IMR-90 (cell line): ENCODE results near the gene NANOG. TPM values are rescaled to one million over a fixed set of nuclear protein-coding genes. Genes with fewer than 3 reads are reported as not detected.
"Not testable (repeated sequence)": the region's sequence is repeated elsewhere in the genome, so short reads cannot be mapped to it uniquely, and the experiment has no call there.

ENCODE experiments used
- ATAC-seq: fragments of 200-7000 bp; cut with Tn5 transposase; 2 replicates; pipeline ENCODE4 v1.9.1; 2020; ENCODE audit warnings: low read depth, mild to moderate bottlenecking, moderate library complexity
- BruUV-seq: library from RNA; stranded (reverse); fragments of 400-500 nt; replicated peaks from 2 replicates; lab custom pipeline; 2021; lab: Mats Ljungman, UMichigan
- CTCF ChIA-PET: fragments of 300-600 bp; formaldehyde crosslinking; extraction: SDS; loops from one replicate; lab custom pipeline; 2021; ENCODE audit warnings: antibody characterized with exemption; lab: Yijun Ruan, JAX
- POLR2A ChIA-PET: fragments of 300-600 bp; sonication (Branson Sonifier 250); formaldehyde crosslinking; loops from one replicate; lab custom pipeline; 2022; ENCODE audit warnings: antibody characterized with exemption; ENCODE audit not compliant: unreplicated experiment; lab: Charles Lee
- DNase-seq: peaks from one replicate; pipeline ENCODE4 v3.0.0; 2013
- H2AFZ ChIP-seq: replicated peaks from 2 replicates; pipeline ENCODE3; 2013; ENCODE audit warnings: low read length, mild to moderate bottlenecking; ENCODE audit not compliant: poor library complexity
- H2AK5ac ChIP-seq: 2 replicates; pipeline ENCODE4 v1.6.1; 2013; ENCODE audit warnings: low read depth, low read length, inconsistent platforms
- H2AK9ac ChIP-seq: replicated peaks from 2 replicates; pipeline ENCODE3; 2013; ENCODE audit warnings: mild to moderate bottlenecking, low read depth, low read length, moderate library complexity; ENCODE audit not compliant: poor library complexity
- H2BK120ac ChIP-seq: 2 replicates; pipeline ENCODE4 v1.6.1; 2013; ENCODE audit warnings: low read depth, low read length, inconsistent platforms
- H2BK15ac ChIP-seq: 3 replicates; pipeline ENCODE4 v1.6.1; 2013; ENCODE audit warnings: low read depth, low read length, inconsistent platforms
- H2BK20ac ChIP-seq: 2 replicates; pipeline ENCODE4 v1.6.1; 2013; ENCODE audit warnings: low read depth, mild to moderate bottlenecking, inconsistent platforms, low read length, moderate library complexity
- H2BK5ac ChIP-seq: 2 replicates; pipeline ENCODE4 v1.6.1; 2013; ENCODE audit warnings: mild to moderate bottlenecking, low read depth, low read length, inconsistent platforms; ENCODE audit not compliant: poor library complexity, severe bottlenecking
- H3K14ac ChIP-seq: replicated peaks from 2 replicates; pipeline ENCODE4 v1.6.1; 2013; ENCODE audit warnings: low read depth, low read length, inconsistent platforms
- H3K18ac ChIP-seq: 2 replicates; pipeline ENCODE4 v1.6.1; 2013; ENCODE audit warnings: low read depth, low read length, control low read depth
- H3K23ac ChIP-seq: 2 replicates; pipeline ENCODE4 v1.6.1; 2013; ENCODE audit warnings: low read depth, low read length, inconsistent platforms
- H3K27ac ChIP-seq: 2 replicates; pipeline ENCODE4 v1.5.1; 2013; ENCODE audit warnings: mild to moderate bottlenecking, control low read depth, low read length; ENCODE audit not compliant: insufficient read depth
- H3K27me3 ChIP-seq: 2 replicates; pipeline ENCODE4 v1.6.1; 2013; ENCODE audit warnings: low read length; ENCODE audit not compliant: control insufficient read depth, insufficient read depth
- H3K36me3 ChIP-seq: 2 replicates; pipeline ENCODE4 v1.6.1; 2013; ENCODE audit warnings: low read length, mixed read lengths; ENCODE audit not compliant: control insufficient read depth, insufficient read depth
- H3K4ac ChIP-seq: 2 replicates; pipeline ENCODE4 v1.6.1; 2013; ENCODE audit warnings: low read depth, low read length, inconsistent platforms
- H3K4me1 ChIP-seq: 2 replicates; pipeline ENCODE4 v1.6.1; 2013; ENCODE audit warnings: low read length, mixed read lengths; ENCODE audit not compliant: control insufficient read depth, insufficient read depth
- H3K4me2 ChIP-seq: 2 replicates; pipeline ENCODE4 v1.6.1; 2013; ENCODE audit warnings: low read depth, mild to moderate bottlenecking, control low read depth, low read length, moderate library complexity
- H3K4me3 ChIP-seq: 2 replicates; pipeline ENCODE4 v1.5.1; 2013; ENCODE audit warnings: low read depth, mild to moderate bottlenecking, control low read depth, low read length, moderate library complexity; ENCODE audit not compliant: insufficient read depth
- H3K56ac ChIP-seq: 2 replicates; pipeline ENCODE4 v1.6.1; 2013; ENCODE audit warnings: low read length, inconsistent platforms; ENCODE audit not compliant: insufficient read depth; ENCODE audit errors: extremely low read depth
- H3K79me1 ChIP-seq, 2 experiments: 2 replicates each; pipeline ENCODE4 v1.6.1; 2013; ENCODE audit warnings: low read length in 2 of 2, inconsistent platforms in 1 of 2, low read depth in 1 of 2
- H3K9ac ChIP-seq: 2 replicates; pipeline ENCODE4 v1.6.1; 2013; ENCODE audit warnings: low read depth, low read length, control low read depth
- H3K9me1 ChIP-seq: 2 replicates; pipeline ENCODE4 v1.6.1; 2013; ENCODE audit warnings: low read length, inconsistent platforms; ENCODE audit not compliant: insufficient read depth
- H3K9me3 ChIP-seq: 2 replicates; pipeline ENCODE4 v1.6.1; 2013; ENCODE audit warnings: low read length; ENCODE audit not compliant: control insufficient read depth, insufficient read depth
- H4K20me1 ChIP-seq: 2 replicates; pipeline ENCODE4 v1.6.1; 2013; ENCODE audit warnings: low read length, inconsistent platforms; ENCODE audit not compliant: insufficient read depth
- H4K5ac ChIP-seq: 2 replicates; pipeline ENCODE4 v1.6.1; 2013; ENCODE audit warnings: mild to moderate bottlenecking, low read depth, low read length, control low read depth
- H4K8ac ChIP-seq, 2 experiments: 2 replicates each; pipeline ENCODE4 v1.6.1; 2013; ENCODE audit warnings: low read depth in 2 of 2, low read length in 2 of 2, control low read depth in 1 of 2, inconsistent platforms in 1 of 2
- H4K91ac ChIP-seq: 2 replicates; pipeline ENCODE4 v1.6.1; 2013; ENCODE audit warnings: low read depth, low read length, inconsistent platforms; ENCODE audit not compliant: insufficient read depth
- CHD1 ChIP-seq: IDR thresholded peaks from 2 replicates; pipeline ENCODE4 v1.6.1; 2012; ENCODE audit warnings: low read depth, low read length, improper control_type of control experiment
- MAZ ChIP-seq: IDR thresholded peaks from 2 replicates; pipeline ENCODE4 v1.6.1; 2012; ENCODE audit warnings: low read depth, mild to moderate bottlenecking, low read length, improper control_type of control experiment, moderate library complexity, borderline replicate concordance
- POLR2A ChIP-seq: IDR thresholded peaks from 2 replicates; pipeline ENCODE4 v1.6.1; 2012; ENCODE audit warnings: mild to moderate bottlenecking, low read depth, low read length
- RAD21 ChIP-seq: IDR thresholded peaks from 2 replicates; pipeline ENCODE4 v1.6.1; 2012; ENCODE audit warnings: low read length, improper control_type of control experiment
- RCOR1 ChIP-seq: IDR thresholded peaks from 2 replicates; pipeline ENCODE4 v1.6.1; 2012; ENCODE audit warnings: mild to moderate bottlenecking, low read length, improper control_type of control experiment; ENCODE audit not compliant: insufficient replicate concordance
- RFX5 ChIP-seq: IDR thresholded peaks from 2 replicates; pipeline ENCODE4 v1.8.0; 2012; ENCODE audit warnings: low read depth, mild to moderate bottlenecking, low read length, moderate library complexity
- WGBS, 2 experiments: methylation state at CpG; one replicate each; pipeline versions ENCODE4 v1.1.5 to v1.1.7; 2013; ENCODE audit warnings: missing lambda C conversion rate in 2 of 2; ENCODE audit not compliant: insufficient read length in 1 of 2; ENCODE audit errors: extremely low coverage in 2 of 2; 5-methylcytosine and 5-hydroxymethylcytosine counted together
- dilution Hi-C: fragments of 300-500 bp; cut with HindIII; formaldehyde crosslinking; loops from one replicate; pipeline ENCODE4 v1.14.3; 2018; ENCODE audit warnings: low sequenced_read_pairs; ENCODE audit not compliant: unreplicated experiment
- in situ Hi-C: fragments of 300-500 bp; cut with MboI; formaldehyde crosslinking; loops from 3 replicates; pipeline ENCODE4 v1.14.3; 2019; ENCODE audit warnings: low sequenced_read_pairs, inconsistent platforms, mixed read lengths
- intact Hi-C: fragments of 100-400 bp; cut with micrococcal nuclease; formaldehyde crosslinking; loops from 2 replicates; pipeline ENCODE4 v1.10.0; 2022
- polyA plus RNA-seq, 3 experiments: library from polyadenylated mRNA; depleted of rRNA; stranded (reverse); fragments of >200 nt; gene quantifications; 2 replicates each; pipeline ENCODE4 v1.2.3, GENCODE V29; 2012; ENCODE audit warnings: low replicate concordance in 1 of 3
- total RNA-seq: library from RNA; depleted of rRNA; stranded (reverse); fragments of >200 nt; gene quantifications from 2 replicates; pipeline ENCODE4 v1.2.3, GENCODE V29; 2012
- TF ChIP-seq, protein P1 (sequence below): conservative IDR thresholded peaks from 2 replicates; pipeline ENCODE4 v1.5.1; 2012; ENCODE audit warnings: mild to moderate bottlenecking, low read depth, low read length, improper control_type of control experiment

Gene NANOG
- total and polyA plus RNA-seq, 2 of the 4 experiments (the other 2 are of a cell fraction): not detected

DNA sequence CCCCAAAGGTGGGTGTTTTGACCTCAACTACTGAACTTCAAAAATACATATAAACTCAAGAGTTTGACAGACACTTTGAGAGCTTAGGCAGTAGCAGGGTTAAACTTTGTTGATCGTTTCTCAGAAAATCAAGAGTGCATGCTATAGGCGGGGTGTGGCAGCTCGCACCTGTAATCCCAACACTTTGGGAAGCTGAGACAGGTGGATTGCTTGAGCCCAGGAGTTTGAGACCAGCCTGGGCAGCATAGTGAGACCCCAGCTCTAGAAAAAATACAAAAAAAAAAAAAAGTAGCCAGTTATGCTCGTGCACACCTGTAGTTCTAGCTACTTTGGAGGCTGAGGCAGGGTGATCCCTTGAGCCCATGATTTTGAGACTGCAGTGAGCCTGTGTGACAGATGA, 12.3 kb downstream of the NANOG start:
- no CpG with 5 or more reads among the region's 4 CpGs for WGBS, 2 experiments
- Histone ChIP-seq H3K36me3 (no peaks in the 10 kb centered on the region), H3K9me1 (no peaks in the 10 kb centered on the region), H2AK9ac (no peak overlapping the region), H3K27me3 (no peaks in the 10 kb centered on the region), H4K91ac (no peak overlapping the region), H2BK20ac (no peak overlapping the region), H4K20me1 (no peaks in the 10 kb centered on the region), H3K4me2 (no peak overlapping the region), H4K5ac (no peak overlapping the region), H3K18ac (no peak overlapping the region), H2AK5ac (no peak overlapping the region), H3K4me1 (no peaks in the 10 kb centered on the region), H3K4me3 (no peak overlapping the region), H2BK15ac (no peak overlapping the region), H3K56ac (no peak overlapping the region), H3K23ac (no peak overlapping the region), H3K4ac (no peak overlapping the region), H3K9me3 (no peaks in the 10 kb centered on the region), H2AFZ (no peak overlapping the region), H3K79me1 (no peaks in the 10 kb centered on the region), H3K27ac (no peak overlapping the region), H4K8ac (no peak overlapping the region), H3K9ac (no peak overlapping the region), H2BK5ac (no peak overlapping the region), H3K14ac (no peak overlapping the region), H2BK120ac (no peak overlapping the region)
- CTCF ChIA-PET: interaction anchor here (0.8 to 1.1 kb wide), 2 partner anchors 104 to 873 kb away, joined by 3 read pairs; no protein-coding TSS in a partner anchor
- intact Hi-C loops (no loop called here), in situ Hi-C loops (loop anchor here (10.0 kb wide), 1 partner anchor 147 kb away; no protein-coding TSS in a partner anchor), dilution Hi-C loops (no loop called here)
- no peak for TF ChIP-seq CHD1
- TF ChIP-seq, protein P1, sequence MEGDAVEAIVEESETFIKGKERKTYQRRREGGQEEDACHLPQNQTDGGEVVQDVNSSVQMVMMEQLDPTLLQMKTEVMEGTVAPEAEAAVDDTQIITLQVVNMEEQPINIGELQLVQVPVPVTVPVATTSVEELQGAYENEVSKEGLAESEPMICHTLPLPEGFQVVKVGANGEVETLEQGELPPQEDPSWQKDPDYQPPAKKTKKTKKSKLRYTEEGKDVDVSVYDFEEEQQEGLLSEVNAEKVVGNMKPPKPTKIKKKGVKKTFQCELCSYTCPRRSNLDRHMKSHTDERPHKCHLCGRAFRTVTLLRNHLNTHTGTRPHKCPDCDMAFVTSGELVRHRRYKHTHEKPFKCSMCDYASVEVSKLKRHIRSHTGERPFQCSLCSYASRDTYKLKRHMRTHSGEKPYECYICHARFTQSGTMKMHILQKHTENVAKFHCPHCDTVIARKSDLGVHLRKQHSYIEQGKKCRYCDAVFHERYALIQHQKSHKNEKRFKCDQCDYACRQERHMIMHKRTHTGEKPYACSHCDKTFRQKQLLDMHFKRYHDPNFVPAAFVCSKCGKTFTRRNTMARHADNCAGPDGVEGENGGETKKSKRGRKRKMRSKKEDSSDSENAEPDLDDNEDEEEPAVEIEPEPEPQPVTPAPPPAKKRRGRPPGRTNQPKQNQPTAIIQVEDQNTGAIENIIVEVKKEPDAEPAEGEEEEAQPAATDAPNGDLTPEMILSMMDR: no peak
- TF ChIP-seq MAZ: no peak
- TF ChIP-seq RCOR1: no peak
- TF ChIP-seq RFX5: no peak
- TF ChIP-seq RAD21: no peak
- TF ChIP-seq POLR2A: no peak
- no TSS peak for BruUV-seq
- ATAC-seq: no peak
- DNase-seq: no peak
- POLR2A ChIA-PET: no interaction called here

DNA sequence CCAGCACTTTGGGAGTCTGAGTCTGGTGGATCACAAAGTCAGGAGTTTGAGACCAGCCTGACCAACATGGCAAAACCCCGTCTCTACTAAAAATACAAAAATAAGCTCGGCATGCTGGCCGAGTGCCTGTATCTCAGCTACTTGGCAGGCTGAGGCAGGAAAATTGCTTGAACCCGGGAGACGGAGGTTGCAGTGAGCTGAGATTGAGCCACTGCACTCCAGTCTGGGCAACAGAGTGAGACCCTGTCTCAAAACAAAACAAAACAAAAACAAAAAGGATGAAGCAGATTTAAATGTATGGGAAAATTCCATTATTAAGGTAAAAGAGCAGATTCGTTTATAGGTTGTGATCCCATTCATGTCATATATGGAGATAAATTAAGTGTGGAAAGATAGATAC, 17.1 kb downstream of the NANOG start:
- H3K18ac ChIP-seq, H2BK5ac ChIP-seq, H4K5ac ChIP-seq, POLR2A ChIA-PET, H2BK120ac ChIP-seq, H3K27ac ChIP-seq, H3K4me2 ChIP-seq, H2AK5ac ChIP-seq, ATAC-seq, H3K56ac ChIP-seq, H3K27me3 ChIP-seq, H4K20me1 ChIP-seq, BruUV-seq, H2AK9ac ChIP-seq, H3K9ac ChIP-seq, H3K4me1 ChIP-seq, H2AFZ ChIP-seq, H4K91ac ChIP-seq, H4K8ac ChIP-seq, H3K36me3 ChIP-seq, H3K4ac ChIP-seq, DNase-seq, H3K23ac ChIP-seq, H3K14ac ChIP-seq, H3K9me1 ChIP-seq, H3K9me3 ChIP-seq, H3K4me3 ChIP-seq, dilution Hi-C loops, H2BK20ac ChIP-seq, H3K79me1 ChIP-seq, H2BK15ac ChIP-seq: not testable (repeated sequence)
- CTCF ChIA-PET: interaction anchor here (0.8 to 1.9 kb wide), 3 partner anchors 130 to 252 kb away, joined by 3 to 9 read pairs (median 3); no protein-coding TSS in a partner anchor
- in situ Hi-C loops: loop anchor here (10.0 kb wide), 1 partner anchor 152 kb away; no protein-coding TSS in a partner anchor
- intact Hi-C loops: loop anchor here (2.0 kb wide), 1 partner anchor 586 kb away; no protein-coding TSS in a partner anchor
- no CpG with 5 or more reads among the region's 6 CpGs for WGBS, 2 experiments
